H1 (cell line): ENCODE measurements around the gene AK2. TPM values are rescaled to one million over a fixed set of nuclear protein-coding genes. Genes with fewer than 3 reads are reported as not detected.

Experiments
- ASH2L ChIP-seq: fragments of 200-600, 300-600 bp; sonication (generic); IDR thresholded peaks from one replicate; pipeline ENCODE4 v1.7.1; 2017; ENCODE audit warnings: low read length
- ATF2 ChIP-seq: IDR thresholded peaks from 2 replicates; pipeline ENCODE4 v1.6.1; 2012; ENCODE audit warnings: low read length, inconsistent platforms
- EZH2 ChIP-seq: fragments of 200-600 bp; sonication (generic); IDR thresholded peaks from 2 replicates; pipeline ENCODE4 v1.7.1; 2012; ENCODE audit warnings: low read depth, mild to moderate bottlenecking, moderate library complexity, low read length, inconsistent platforms; ENCODE audit not compliant: severe bottlenecking
- KDM5A ChIP-seq: fragments of 200-600 bp; IDR thresholded peaks from 2 replicates; pipeline ENCODE4 v1.7.1; 2012; ENCODE audit warnings: mild to moderate bottlenecking, low read length, inconsistent platforms, mixed read lengths
- NANOG ChIP-seq: IDR thresholded peaks from 2 replicates; pipeline ENCODE4 v1.6.1; 2011; ENCODE audit warnings: low read length, low read depth, mild to moderate bottlenecking, inconsistent platforms; ENCODE audit not compliant: insufficient read depth, poor library complexity, severe bottlenecking
- NRF1 ChIP-seq: IDR thresholded peaks from 2 replicates; pipeline ENCODE4 v1.6.1; 2011; ENCODE audit warnings: mild to moderate bottlenecking, low read depth, low read length, improper control_type of control experiment
- SRF ChIP-seq: IDR thresholded peaks from 2 replicates; pipeline ENCODE4 v1.6.1; 2011; ENCODE audit warnings: mild to moderate bottlenecking, low read depth, low read length, moderate library complexity
- TAF7 ChIP-seq: optimal IDR thresholded peaks from 2 replicates; pipeline ENCODE3; 2011; ENCODE audit warnings: low read depth, mild to moderate bottlenecking, inconsistent platforms, low read length, moderate library complexity, borderline replicate concordance
- ZNF274 ChIP-seq: IDR thresholded peaks from 2 replicates; pipeline ENCODE4 v1.7.0; 2012; ENCODE audit warnings: low read length, borderline replicate concordance; ENCODE audit errors: extremely low read depth
- polyA plus RNA-seq, 7 experiments: library from polyadenylated mRNA; depleted of rRNA in 3 of 7; stranded (reverse) in 5 of 7; unstranded in 2 of 7; fragments of >200 nt in 5 of 7; fragments of 200-250 nt in 2 of 7; gene quantifications; 1 replicate in 5 of 7; 2 replicates in 1 of 7; 4 replicates in 1 of 7; pipeline versions ENCODE4 v1.2.1 to v1.2.3, GENCODE V29; 2011 to 2013; ENCODE audit warnings: missing spikeins in 2 of 7, mixed read lengths in 2 of 7
- total RNA-seq: library from RNA; stranded (reverse); fragmentation: NEBNext Ultra II Directional; extraction: Animal tissue kit (Norgen Biotek cat#: 25700); gene quantifications from 2 replicates; pipeline ENCODE4 v1.2.1, GENCODE V29; 2021

AK2 gene
- total and polyA plus RNA-seq, 2 of the 8 experiments (the other 6 are each of a cell fraction or from before 2014, with no cell fraction given) = 92.3 to 137 TPM

- TF ChIP-seq EZH2 (no peak), NRF1 (no peak), ASH2L (no peak), KDM5A (no peak), ATF2 (no peak), NANOG (no peak), ZNF274 (no peak), TAF7 (no peak), SRF (no peak)
These were observed 44.7 kb downstream of the AK2 start (continued) for GRCh38 chr1:32991819-32992488.
